Posterior vena cava (tissue), 2 donors: ENCODE results near the gene POPDC3. TPM values are rescaled to one million over a fixed set of nuclear protein-coding genes. Genes with fewer than 3 reads are reported as not detected.

Experiments
- DNase-seq: peaks from one replicate; pipeline ENCODE4 v3.0.0-alpha.2; 2020; ENCODE audit warnings: low spot score
- intact Hi-C, 2 donors: fragments of 100-400 bp; cut with DNase I; formaldehyde crosslinking; loops; one replicate each; pipeline versions ENCODE4 v1.14.1 to v1.14.2; 2022 to 2023
- total RNA-seq, 2 donors: library from RNA; stranded (reverse); fragmentation: NEBNext Ultra II Directional; extraction: Animal tissue kit (Norgen Biotek cat#: 25700); gene quantifications; one replicate each; pipeline ENCODE4 v1.2.1, GENCODE V29; 2021
- donor health status: DM: yes; HTN: yes; CAD: no.
- donor health status: DM: yes; HTN: yes; CAD: no.

POPDC3 gene
- total RNA-seq, 2 donors from 2014 or later = not detected

DNA sequence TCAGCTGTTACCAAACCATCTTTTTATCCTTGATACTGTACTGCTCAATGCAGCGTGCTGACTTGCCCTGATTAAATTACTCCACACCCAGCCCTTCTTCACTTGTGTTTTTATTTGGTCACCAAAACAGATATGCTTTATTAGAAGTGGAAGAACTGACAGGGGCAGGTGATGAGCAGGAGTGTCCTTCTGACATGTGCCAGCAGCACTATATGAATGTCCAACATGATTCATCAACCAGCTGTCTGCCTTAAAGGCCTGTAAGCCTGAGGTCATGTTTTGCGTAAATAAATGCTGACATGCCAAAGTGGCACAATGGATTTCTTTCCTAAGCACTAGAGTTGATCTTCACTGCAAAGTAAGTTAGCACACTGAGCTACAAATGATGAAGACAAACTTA lies 15.4 kb downstream of the POPDC3 start:
- intact Hi-C loops = no loop called here
- DNase-seq = no peak

DNA sequence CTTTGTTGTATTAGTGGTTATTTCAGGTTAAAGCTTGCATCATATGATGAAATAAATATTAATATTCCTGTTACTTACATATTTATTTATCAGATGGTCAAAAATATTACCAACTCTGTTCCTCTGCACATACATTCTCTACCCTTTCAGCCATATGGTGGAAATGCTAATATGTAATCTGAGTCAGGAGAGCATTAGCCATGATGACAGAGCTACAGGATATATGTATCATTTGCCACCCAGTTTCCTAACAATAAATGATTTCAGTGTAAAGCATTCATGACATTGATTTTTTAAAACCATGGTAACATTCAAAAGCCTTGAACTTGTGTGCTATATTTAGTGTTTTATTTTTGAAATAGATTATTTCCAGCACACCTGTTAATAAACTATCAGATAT lies 16.6 kb downstream of the POPDC3 start:
- no peak for DNase-seq
- intact Hi-C loops = no loop called here

DNA sequence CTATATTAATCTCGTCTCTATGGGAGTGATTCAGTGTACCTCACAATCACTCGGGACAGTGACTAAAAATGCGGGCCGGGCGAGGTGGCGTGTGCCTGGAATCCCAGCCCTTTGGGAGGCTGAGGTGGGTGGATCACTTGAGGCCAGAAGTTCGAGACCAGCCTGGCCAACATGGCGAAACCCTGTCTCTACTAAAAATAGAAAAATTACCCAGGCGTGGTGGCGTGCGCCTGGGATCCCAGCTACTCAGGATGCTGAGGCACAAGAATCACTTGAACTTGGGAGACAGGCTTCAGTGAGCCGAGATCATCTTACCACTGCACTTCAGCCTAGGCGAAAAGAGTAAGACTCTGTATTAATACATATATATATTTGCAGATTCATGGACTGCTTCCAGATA lies 17.4 kb downstream of the POPDC3 start:
- intact Hi-C loops = no loop called here
- DNase-seq = no peak

DNA sequence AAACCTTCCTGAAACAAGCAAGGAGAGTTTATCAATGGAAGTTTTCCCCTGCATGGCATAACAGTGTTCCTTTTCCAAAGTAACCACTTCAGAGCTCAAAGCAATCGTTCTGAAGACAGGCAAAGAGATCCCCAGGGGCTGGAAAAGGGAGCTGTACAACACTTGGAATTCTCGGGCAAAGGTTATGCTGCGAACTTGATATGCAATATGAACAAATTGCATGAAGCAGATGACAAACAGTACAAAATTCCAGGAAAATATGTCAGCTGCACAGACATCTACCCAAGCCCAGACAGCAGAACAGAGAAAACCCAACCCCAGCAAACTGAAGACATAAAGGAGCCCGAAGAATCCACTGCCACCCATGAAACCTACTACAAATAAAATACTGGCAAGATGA lies 18.4 kb downstream of the POPDC3 start:
- intact Hi-C loops = no loop called here
- no peak for DNase-seq

DNA sequence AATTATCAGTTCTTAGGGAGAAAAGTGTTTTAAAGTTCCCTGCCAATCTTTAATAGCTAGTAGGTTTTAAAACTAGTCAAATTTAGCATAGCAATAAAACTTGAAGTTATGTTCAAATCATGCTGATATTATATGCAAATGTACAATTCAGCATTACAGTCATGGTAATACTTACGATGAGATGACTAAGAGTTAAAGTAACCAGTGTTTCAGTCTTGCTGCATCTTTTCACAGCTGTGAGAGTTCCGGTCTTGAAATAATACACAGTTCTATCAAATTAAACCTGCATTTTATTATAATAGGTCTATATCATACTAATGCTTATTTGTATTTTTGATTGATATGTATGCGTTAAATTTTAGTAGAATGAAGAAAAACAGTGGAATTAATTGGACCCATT lies 26.1 kb downstream of the POPDC3 start:
- intact Hi-C loops = no loop called here
- DNase-seq = no peak

DNA sequence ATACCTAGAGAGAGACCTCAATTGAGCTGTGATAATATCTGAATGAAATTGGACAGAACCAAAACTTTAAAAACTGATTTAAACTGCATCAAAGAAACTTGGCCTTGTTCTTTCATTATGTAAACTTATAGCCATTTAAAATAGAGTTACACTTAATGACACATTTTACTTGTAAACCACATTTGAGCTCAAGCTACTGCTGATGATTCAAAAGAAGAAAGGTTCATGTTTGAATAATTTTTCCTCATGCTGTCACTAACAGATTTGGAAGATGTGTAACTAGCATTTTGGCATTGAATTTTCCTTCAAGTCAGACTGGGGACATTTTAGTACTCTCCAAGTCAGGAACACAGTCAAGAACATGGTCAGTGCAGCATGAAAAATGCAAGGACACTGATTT lies 26.9 kb downstream of the POPDC3 start:
- DNase-seq = no peak
- intact Hi-C loops = no loop called here

DNA sequence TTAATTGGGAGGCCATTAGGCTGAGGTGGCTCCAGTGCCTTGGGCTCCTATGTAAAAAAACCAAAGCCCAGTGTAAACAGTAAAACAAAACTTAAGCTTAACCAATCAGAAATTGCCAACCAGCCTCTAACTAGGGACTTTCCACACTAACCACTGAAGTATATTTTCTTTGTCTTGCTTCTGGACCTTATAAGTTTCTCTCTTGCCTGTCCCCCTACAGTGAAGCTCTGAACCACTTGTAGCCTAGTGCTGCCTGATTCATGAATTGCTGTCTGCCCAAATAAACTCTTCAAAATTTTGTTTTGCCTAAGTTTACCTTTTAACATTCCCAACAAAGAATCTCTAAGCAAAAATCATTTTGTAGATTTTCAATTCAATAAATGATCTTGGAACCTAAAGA lies 28.2 kb downstream of the POPDC3 start:
- no peak for DNase-seq
- intact Hi-C loops = no loop called here

DNA sequence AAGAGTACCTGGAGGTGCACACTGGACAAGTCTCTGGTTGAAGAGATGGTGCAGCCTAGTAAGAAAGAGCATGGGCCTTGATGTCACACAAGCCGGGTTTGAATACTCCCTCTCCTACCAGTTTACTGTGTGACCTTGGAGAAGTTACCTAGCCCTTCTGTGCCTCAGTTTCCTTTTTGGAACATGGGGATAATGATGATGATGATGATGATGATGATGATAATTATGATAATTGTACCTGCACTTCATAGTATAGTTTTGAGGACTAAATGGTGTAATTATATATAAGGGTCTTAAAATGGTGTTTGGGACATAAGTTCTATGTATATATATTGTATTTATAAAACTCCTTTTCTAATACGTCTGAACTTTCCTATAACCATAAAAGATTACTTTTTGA lies 41.7 kb downstream of the POPDC3 start:
- intact Hi-C loops = no loop called here
- DNase-seq = no peak

DNA sequence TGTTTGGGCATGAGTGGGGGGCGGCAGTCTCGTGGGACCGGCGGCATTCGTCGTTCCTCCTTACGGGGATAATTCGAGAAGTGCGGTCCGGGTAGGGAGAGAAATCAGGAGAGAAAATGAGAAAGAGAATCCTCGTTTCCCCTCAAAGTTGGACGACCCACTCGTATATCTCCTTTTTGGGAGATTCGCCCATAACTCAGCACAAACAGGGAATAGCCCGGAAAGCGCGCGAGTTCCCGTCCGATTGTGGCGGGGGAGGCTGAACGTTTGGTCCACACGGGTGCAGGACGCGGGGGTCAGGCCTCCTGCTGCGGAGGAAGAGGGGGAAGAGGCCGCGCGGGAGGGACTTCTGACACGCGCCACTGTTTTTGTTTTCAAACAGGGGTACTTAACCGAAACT lies 42.4 kb downstream of the POPDC3 start:
- DNase-seq = peak; percentile 81
- intact Hi-C loops = no loop called here

DNA sequence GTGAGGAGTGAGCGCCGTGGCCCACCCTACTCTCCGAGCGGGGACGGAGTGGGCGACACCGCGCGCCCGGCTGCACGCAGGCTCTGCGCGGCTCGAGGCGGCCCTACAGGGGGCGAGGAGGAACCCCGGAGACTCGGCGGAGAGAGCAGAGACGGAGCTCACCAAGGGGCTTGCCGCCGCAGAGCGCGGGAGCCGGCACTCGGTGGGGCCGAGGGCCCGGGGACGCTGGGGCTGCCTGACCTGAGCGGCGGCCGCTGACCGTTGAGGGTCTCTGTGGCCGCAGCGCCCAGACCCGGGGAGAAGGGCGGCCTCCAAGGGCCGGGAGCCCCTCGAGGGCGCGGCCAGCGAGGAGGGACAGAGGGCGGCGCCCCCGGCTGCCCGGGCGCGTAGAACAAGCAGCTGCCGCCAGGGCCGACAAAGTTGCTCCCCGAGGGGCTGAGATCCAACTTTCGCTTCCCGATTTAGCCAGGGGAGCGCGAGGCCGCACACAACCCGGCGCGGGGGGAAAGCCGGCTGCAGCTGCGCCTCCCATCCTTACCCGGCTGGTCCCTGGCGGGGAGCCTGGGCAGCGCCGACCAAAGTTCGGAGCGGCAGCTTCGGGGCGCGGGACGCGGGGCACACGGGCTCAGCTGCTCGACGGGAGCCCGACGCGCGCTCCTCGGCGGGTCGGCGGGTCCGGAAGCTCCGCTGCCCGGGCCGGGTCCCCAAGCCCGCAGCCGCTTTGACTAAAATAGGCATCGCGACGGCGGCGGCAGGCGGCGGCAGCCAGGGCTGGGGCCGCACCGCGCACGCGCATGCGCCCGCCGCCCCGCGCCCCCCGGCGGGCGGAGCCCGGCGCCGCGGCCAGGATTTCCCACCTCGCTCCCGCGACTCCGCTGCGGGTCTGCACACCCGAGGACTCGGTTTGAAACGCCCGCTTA lies 43.1 kb downstream of the POPDC3 start:
- peak; percentile 86 for DNase-seq
- intact Hi-C loops = no loop called here

DNA sequence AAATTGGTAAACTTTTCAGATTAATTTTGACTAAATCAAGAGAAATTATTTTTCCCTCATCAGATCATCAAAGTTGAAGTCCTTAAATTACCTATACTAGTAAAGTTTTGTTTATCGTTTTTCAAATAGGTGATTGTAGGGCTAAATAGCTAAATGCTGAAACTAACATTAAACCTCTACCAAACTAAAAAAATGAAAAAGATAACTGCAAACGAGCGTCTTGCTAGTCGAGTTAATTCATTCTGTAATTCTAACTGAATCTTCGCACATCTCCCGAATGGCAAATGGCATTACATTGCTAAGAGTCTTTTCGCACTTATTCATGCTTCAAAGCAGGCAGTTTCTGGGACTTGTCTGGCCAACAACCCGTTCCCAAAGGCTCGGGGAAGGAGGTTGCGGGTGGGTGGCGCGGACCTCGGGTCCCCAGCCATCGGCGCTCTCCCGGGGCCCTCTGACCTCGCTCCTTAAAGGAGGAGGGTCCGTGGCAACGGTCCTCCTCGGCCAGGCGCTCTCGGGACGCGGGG lies 43.8 kb downstream of the POPDC3 start:
- intact Hi-C loops = no loop called here
- no peak for DNase-seq

DNA sequence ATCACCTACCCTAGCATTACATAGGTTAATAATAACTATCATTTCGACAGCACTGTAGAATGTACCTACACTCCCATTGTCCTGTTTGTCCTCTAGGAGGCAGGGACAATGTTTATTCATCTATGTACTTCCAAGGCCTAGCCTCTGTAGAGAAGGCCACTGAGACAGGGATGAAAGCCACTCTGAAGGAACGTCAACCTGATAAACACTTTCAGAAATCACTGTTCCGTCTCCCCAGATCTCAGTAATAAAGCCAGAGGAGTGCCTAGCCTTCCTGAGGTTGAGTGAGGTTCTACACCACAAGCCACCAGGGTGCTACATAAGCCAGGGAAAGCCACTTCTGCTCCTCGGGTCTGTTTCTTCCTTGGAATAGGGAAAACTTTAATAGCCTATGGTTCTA lies 44.8 kb downstream of the POPDC3 start:
- intact Hi-C loops = no loop called here
- no peak for DNase-seq

DNA sequence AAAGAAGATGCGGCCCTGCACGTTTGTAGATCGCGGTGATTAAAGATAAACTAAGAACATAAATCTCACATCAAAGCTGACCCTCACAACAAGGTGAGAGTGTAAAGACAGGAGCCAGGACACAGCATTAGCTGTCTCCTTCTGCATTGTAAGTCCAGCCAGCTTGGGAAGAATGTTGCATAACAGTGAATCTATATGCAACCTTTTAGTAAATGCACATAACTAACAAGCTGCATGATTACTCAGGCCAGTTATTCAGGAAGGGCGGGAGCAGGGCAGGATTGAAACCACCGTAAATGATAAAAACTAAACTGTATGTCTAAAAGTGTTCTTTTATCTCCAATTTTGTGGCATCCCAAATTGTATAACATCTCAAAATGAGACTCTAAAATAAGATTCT lies 57.1 kb downstream of the POPDC3 start:
- intact Hi-C loops = no loop called here
- no peak for DNase-seq

DNA sequence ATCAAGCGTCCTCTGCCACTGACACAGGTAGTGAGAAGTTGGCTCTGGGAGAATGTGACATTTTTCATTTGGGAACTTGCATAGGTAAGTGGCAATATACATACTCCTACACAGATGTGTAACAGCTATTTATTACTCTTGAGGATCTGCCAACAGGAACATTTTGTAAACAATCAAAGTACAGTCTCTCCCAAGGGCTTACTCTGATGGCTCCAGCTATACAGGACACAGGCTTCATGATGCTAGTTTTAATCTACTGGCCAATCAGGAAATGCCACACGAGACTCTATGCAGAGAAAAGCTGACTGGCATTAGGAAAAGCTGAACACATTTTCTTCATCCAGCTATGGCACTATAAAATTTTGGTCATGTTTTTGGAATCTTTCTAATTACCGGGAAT lies 57.8 kb downstream of the POPDC3 start:
- intact Hi-C loops = no loop called here
- DNase-seq = no peak

DNA sequence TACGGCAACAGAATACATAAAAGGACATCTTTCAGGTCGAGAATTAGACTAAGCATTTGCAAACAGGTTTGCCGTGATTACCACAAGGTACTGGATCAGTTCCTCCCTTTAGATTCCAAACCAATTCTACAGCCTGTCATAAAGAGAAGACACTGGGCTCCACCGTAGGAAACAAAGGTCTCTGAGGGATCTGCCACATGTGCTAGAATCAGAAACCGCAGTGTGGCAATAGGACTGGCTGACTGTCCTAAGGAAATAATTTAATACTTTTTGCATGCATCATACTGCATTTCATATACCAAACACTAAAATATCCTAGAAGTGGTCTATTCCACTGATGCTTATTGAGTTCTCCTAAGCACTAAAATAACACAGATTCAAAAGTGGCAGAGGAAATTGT lies 59.2 kb downstream of the POPDC3 start:
- intact Hi-C loops = no loop called here
- DNase-seq = no peak

DNA sequence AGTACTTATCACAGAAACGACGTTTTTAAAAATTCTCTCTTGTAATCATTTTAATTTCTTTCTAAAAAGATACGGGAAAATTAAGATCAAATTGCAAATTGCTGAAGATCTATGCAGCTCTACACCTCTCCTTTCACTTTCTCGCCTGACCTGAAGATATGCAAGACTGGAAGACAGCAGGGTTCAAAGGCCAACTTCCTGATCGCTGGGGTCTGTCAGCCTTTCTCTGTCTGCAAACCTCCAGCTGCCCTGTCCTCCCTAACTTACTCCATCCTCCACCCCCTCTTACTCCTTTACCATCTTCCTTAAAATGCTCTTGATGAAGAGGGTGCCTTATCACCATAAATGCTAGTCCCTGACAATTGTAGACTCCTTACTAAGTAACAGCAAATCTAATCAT lies 63.7 kb downstream of the POPDC3 start:
- intact Hi-C loops = no loop called here
- no peak for DNase-seq

DNA sequence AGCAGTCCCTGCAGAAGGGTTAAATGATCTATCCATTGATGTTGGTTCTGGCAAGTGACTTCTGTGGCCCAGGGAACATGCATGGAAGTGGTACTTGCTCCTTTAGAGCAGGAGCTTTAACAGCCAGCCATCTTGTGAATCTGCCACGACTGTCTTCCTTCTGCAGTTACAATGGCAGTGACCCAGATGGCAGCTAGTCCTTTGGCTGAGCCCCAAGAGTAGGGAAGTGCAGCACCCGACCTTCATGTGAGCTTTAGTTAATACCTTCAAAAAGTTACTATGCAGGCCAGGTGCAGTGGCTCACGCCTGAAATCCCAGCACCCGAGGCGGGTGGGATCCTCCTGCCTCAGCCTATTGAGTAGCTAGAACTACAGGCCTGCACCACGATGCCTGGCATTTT lies 66.4 kb downstream of the POPDC3 start:
- DNase-seq = no peak
- intact Hi-C loops = no loop called here

DNA sequence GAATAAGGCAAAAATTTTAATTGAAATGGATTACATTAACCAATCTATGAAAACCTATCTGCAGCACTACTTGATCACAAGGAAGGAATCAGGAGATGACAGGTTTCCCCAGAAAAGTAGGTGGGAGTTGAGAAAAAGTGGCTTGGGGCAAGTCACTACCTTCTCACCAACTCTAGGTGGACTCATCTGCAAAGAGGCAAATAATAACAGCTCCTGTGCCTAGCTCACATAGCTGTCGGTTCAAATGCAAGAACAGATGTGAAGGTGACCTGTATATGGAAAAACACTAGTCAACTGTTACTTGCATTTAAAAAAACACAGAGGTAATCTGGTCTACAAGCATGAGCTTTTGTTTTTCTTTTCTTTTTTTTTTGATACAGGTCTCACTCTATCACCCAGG lies 67.2 kb downstream of the POPDC3 start:
- no peak for DNase-seq
- intact Hi-C loops = no loop called here

DNA sequence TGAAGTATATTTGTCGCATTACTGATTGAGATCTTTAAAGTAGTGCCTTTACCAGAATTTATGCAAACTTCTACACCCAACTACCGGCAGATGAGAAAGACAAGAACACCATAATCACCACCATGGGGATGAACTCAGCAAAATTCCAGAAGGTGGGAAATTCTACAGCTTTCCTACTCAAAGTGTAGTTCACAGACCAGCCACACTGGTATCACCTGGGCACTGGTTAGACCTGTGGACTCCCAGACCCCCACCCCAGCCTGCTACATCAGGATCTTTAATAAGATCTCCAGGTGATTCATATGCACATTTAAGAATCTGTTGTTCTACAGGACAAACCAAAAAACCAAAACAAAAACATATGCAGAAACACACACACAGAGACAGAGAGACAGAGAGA lies 67.9 kb downstream of the POPDC3 start:
- DNase-seq = no peak
- intact Hi-C loops = no loop called here

DNA sequence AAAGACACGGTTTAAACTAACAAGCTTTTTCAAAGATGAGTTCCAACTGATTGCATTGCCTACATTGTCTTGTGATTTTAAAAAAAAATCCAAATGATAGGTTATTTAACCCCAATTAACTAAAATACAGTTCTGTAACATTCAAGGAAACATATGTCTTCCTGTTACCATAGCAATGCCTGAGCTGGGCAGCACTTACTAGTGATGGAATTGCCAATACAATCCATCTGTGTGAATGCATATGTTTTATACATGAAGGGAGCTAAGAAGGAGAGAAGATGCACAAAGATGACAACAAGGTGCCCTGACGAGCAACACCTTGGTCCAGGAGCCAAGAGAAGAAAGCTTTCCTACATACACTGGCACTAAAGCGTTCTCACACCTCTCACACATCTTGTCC lies 68.7 kb downstream of the POPDC3 start:
- intact Hi-C loops = no loop called here
- DNase-seq = no peak
